NOMO-1 (cell line): ENCODE measurements around the gene TCAP.

Experiments used
- DNase-seq, 2 experiments: peaks; one replicate each; lab custom pipeline; 2025; ENCODE audit not compliant: unreplicated experiment in 2 of 2; lab: John Stamatoyannopoulos, UW

TCAP gene

GRCh38 chr17:39665642-39666224 is 584 bp downstream of the TCAP start:
- DNase-seq = no peak

GRCh38 chr17:39666231-39666600 is 1.1 kb downstream of the TCAP start:
- no peak for DNase-seq

- no peak for DNase-seq
Observed at GRCh38 chr17:39666601-39667261, 1.6 kb downstream of the TCAP start.

GRCh38 chr17:39667262-39667944 is 2.3 kb downstream of the TCAP start:
- no peak for DNase-seq

GRCh38 chr17:39667945-39668924 is 3.1 kb downstream of the TCAP start, which contains the start of gene PNMT:
Gene PNMT, plus strand, starts transcription at chr17:39668453. Its CDS starts 23 bp downstream, at chr17:39668476.
- DNase-seq = peak; percentile 40 to 52

- no peak for DNase-seq
Observed at GRCh38 chr17:39669897-39670735, 5.0 kb downstream of the TCAP start.

- DNase-seq = no peak
Observed at GRCh38 chr17:39670746-39671145, 5.6 kb downstream of the TCAP start.

- no peak for DNase-seq
Observed at GRCh38 chr17:39671651-39672521, 6.7 kb downstream of the TCAP start.

GRCh38 chr17:39672522-39673334 is 7.6 kb downstream of the TCAP start:
- no peak for DNase-seq

GRCh38 chr17:39673335-39674081 is 8.4 kb downstream of the TCAP start:
- no peak for DNase-seq

GRCh38 chr17:39674179-39674578 is 9.0 kb downstream of the TCAP start:
- DNase-seq = no peak

- DNase-seq = no peak
Observed at GRCh38 chr17:39674702-39675389, 9.7 kb downstream of the TCAP start.

GRCh38 chr17:39675390-39676082 is 10.4 kb downstream of the TCAP start:
- DNase-seq = no peak

- no peak for DNase-seq
Observed at GRCh38 chr17:39676198-39676819, 11.2 kb downstream of the TCAP start.

GRCh38 chr17:39677072-39677471 is 11.9 kb downstream of the TCAP start:
- no peak for DNase-seq
